ENCODE results near the gene CDKAL1.

DNA sequence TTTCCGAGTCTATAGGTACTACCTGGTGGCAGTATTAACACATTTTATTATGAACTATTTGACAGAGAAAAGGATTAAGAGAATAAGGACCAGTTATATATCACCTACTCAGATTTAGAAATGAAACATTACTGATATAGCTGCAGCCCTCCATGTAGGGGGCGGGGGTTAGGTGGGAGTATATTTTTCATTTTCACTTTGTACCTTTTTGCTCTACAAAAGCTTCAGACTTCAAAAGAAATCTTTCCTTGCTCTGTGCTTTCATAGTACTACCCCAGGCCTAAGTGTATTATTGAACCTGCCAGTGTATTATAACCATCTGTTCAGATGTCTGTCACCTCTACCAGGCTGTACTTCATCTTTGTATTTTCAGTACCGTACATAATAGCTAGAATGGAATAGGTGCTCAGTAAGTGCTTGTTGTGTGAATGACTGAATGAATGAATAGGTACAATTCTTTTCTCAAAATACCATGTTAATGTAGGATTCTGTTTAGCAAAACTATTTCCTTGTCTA, 43.0 kb downstream of the CDKAL1 start:
- TF ChIP-seq, protein P1, sequence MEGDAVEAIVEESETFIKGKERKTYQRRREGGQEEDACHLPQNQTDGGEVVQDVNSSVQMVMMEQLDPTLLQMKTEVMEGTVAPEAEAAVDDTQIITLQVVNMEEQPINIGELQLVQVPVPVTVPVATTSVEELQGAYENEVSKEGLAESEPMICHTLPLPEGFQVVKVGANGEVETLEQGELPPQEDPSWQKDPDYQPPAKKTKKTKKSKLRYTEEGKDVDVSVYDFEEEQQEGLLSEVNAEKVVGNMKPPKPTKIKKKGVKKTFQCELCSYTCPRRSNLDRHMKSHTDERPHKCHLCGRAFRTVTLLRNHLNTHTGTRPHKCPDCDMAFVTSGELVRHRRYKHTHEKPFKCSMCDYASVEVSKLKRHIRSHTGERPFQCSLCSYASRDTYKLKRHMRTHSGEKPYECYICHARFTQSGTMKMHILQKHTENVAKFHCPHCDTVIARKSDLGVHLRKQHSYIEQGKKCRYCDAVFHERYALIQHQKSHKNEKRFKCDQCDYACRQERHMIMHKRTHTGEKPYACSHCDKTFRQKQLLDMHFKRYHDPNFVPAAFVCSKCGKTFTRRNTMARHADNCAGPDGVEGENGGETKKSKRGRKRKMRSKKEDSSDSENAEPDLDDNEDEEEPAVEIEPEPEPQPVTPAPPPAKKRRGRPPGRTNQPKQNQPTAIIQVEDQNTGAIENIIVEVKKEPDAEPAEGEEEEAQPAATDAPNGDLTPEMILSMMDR (IDR thresholded peaks at IDR 0.05; ENCODE audit: borderline replicate concordance, extremely low read depth, low read length, poor library complexity, severe bottlenecking) = no peak
- TF ChIP-seq EZH2 (IDR thresholded peaks at IDR 0.05; ENCODE audit: borderline replicate concordance, low read depth, low read length, severe bottlenecking) = no peak

Data from DND-41 (cell line).